Adrenal gland (tissue), 5 donors: Measurements from ENCODE around the gene SIGLEC7.

Source experiments
- CTCF ChIP-seq, 6 experiments: fragments of 450-650 bp in 4 of 6; fragments of 200-600 bp in 2 of 6; sonication (generic) in 1 of 6; IDR thresholded peaks; 1 replicate in 5 of 6; 2 replicates in 1 of 6; pipeline versions ENCODE4 v1.5.1 to v1.8.0; 2016 to 2021; ENCODE audit warnings: antibody characterized with exemption in 6 of 6, mild to moderate bottlenecking in 2 of 6, moderate library complexity in 1 of 6
- POLR2A ChIP-seq, 2 donors: fragments of 450-650 bp; IDR thresholded peaks; one replicate each; pipeline ENCODE4 v1.6.1; 2017; ENCODE audit warnings: antibody characterized with exemption in 2 of 2, mild to moderate bottlenecking in 2 of 2, moderate library complexity in 1 of 2
- donor health status: DM: no; HTN: no; CAD: no.

DNA sequence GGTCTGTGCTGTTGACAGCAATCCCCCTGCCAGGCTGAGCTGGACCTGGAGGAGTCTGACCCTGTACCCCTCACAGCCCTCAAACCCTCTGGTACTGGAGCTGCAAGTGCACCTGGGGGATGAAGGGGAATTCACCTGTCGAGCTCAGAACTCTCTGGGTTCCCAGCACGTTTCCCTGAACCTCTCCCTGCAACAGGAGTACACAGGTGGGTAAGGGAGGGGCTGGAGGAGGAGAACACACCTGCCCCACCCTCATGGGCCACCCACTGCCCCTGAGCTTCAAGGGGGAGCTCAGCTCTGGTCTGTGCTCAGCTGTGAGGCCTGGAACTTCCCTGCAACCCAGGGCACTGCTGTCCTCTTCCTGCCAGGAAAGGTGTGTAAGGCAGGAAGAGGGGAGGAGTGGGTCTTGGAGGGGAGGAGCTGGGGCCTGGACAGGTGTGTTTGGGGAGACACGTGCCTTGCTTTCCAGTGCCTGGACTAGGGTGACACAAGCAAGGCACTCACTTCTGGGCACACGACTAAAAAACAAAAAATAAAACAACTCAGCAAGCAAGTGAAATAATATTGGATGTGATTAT lies 3.9 kb downstream of the SIGLEC7 start:
- TF ChIP-seq CTCF (IDR thresholded peaks at IDR 0.05) = no peak
- TF ChIP-seq POLR2A (IDR thresholded peaks at IDR 0.05) = no peak
